ENCODE results near the gene MAP3K5.
A peak's percentile ranks its signal among the peaks of the same experiment; 100 is the strongest.

The MAP3K5 gene

GRCh38 chr6:136562211-136562610 lies 230.1 kb downstream of the MAP3K5 start:
- DNase-seq = no peak

GRCh38 chr6:136553166-136553787 lies 239.0 kb downstream of the MAP3K5 start:
- DNase-seq = no peak

- no peak for DNase-seq
Measured at GRCh38 chr6:136552054-136552453, 240.2 kb downstream of the MAP3K5 start.

GRCh38 chr6:136551103-136551502 lies 241.2 kb downstream of the MAP3K5 start:
- no peak for DNase-seq

GRCh38 chr6:136550330-136551071 lies 241.8 kb downstream of the MAP3K5 start, which contains the start of gene MAP7:
TSS of gene MAP7 (minus strand) at chr6:136550422. CDS start at chr6:136550408, 14 bp downstream.
- no peak for DNase-seq

GRCh38 chr6:136550045-136550329 lies 242.3 kb downstream of the MAP3K5 start:
- peak in 1 of 2 experiments; percentile 15 for DNase-seq

- DNase-seq = no peak
Measured at GRCh38 chr6:136549300-136550044, 242.8 kb downstream of the MAP3K5 start.

GRCh38 chr6:136548582-136549299 lies 243.5 kb downstream of the MAP3K5 start:
- DNase-seq = no peak

GRCh38 chr6:136547871-136548270 lies 244.4 kb downstream of the MAP3K5 start:
- DNase-seq = no peak

GRCh38 chr6:136547336-136547735 lies 244.9 kb downstream of the MAP3K5 start:
- DNase-seq = peak; percentile 79 to 84

GRCh38 chr6:136546331-136546730 lies 245.9 kb downstream of the MAP3K5 start:
- no peak for DNase-seq

- no peak for DNase-seq
Measured at GRCh38 chr6:136544326-136544725, 248.0 kb downstream of the MAP3K5 start.

- DNase-seq = no peak
Measured at GRCh38 chr6:136541395-136541794, 250.9 kb downstream of the MAP3K5 start.

GRCh38 chr6:136539967-136540652 lies 252.2 kb downstream of the MAP3K5 start:
- no peak for DNase-seq

GRCh38 chr6:136538836-136539235 lies 253.4 kb downstream of the MAP3K5 start:
- DNase-seq = no peak

- DNase-seq = no peak
Measured at GRCh38 chr6:136535880-136536650, 256.2 kb downstream of the MAP3K5 start.

- DNase-seq = no peak
Measured at GRCh38 chr6:136535017-136535765, 257.1 kb downstream of the MAP3K5 start.

GRCh38 chr6:136534268-136534667 lies 258.0 kb downstream of the MAP3K5 start:
- no peak for DNase-seq

GRCh38 chr6:136533487-136533886 lies 258.8 kb downstream of the MAP3K5 start:
- DNase-seq = no peak

GRCh38 chr6:136532030-136532429 lies 260.2 kb downstream of the MAP3K5 start:
- no peak for DNase-seq

GRCh38 chr6:136529710-136530109 lies 262.6 kb downstream of the MAP3K5 start:
- no peak for DNase-seq
